Osteocyte (in vitro differentiated cells): ENCODE measurements around the gene ARL15. TPM values are rescaled to one million over a fixed set of nuclear protein-coding genes. Genes with fewer than 3 reads are reported as not detected.
"Not testable (repeated sequence)": the region's sequence is repeated elsewhere in the genome, so short reads cannot be mapped to it uniquely, and the experiment has no call there.

Experiments used
- DNase-seq: peaks from one replicate; pipeline ENCODE4 v3.0.0; 2021; ENCODE audit warnings: mixed read lengths; ENCODE audit not compliant: unreplicated experiment; ENCODE audit errors: extremely low spot score
- H3K27ac Mint-ChIP-seq: one replicate; pipeline ENCODE4 v1.8.0; 2021; ENCODE audit warnings: mild to moderate bottlenecking, mixed read lengths; ENCODE audit not compliant: unreplicated experiment
- H3K27me3 Mint-ChIP-seq: one replicate; pipeline ENCODE4 v1.8.0; 2021; ENCODE audit warnings: mixed read lengths; ENCODE audit not compliant: unreplicated experiment
- H3K36me3 Mint-ChIP-seq: one replicate; pipeline ENCODE4 v1.8.0; 2021; ENCODE audit warnings: mixed read lengths; ENCODE audit not compliant: unreplicated experiment
- H3K4me1 Mint-ChIP-seq: one replicate; pipeline ENCODE4 v1.8.0; 2021; ENCODE audit warnings: mixed read lengths; ENCODE audit not compliant: unreplicated experiment
- H3K4me3 Mint-ChIP-seq: one replicate; pipeline ENCODE4 v1.8.0; 2021; ENCODE audit warnings: mild to moderate bottlenecking, moderate library complexity, mixed read lengths; ENCODE audit not compliant: unreplicated experiment
- H3K9me3 Mint-ChIP-seq: one replicate; pipeline ENCODE4 v1.8.0; 2021; ENCODE audit warnings: mixed read lengths; ENCODE audit not compliant: unreplicated experiment
- long read RNA-seq: library from polyadenylated mRNA; unstranded; transcript quantifications from one replicate; pipeline ENCODE4 v2.0.0, GENCODE V29; 2021
- total RNA-seq: library from RNA; stranded (reverse); gene quantifications from 2 replicates; pipeline ENCODE4 v1.2.1, GENCODE V29; 2021
- TF ChIP-seq, protein P1 (sequence below): fragments of 200-600 bp; sonication (generic); IDR thresholded peaks from 2 replicates; pipeline ENCODE4 v1.5.0; 2021; ENCODE audit warnings: antibody characterized with exemption, mild to moderate bottlenecking, moderate library complexity

Gene ARL15
- 16.0 and 16.6 TPM in 2 replicates for total RNA-seq
- long read RNA-seq, transcript ARL15-204 (4 exons, 628 nt): minor isoform, 6 of 21 reads
- long read RNA-seq, transcript ARL15-202 (5 exons, 2,486 nt): major isoform, 10 of 21 reads
- long read RNA-seq, partial matches to known transcripts: 0 of 21 reads
- long read RNA-seq, other reads (novel, unspliced or antisense): 4 of 21 reads

DNA sequence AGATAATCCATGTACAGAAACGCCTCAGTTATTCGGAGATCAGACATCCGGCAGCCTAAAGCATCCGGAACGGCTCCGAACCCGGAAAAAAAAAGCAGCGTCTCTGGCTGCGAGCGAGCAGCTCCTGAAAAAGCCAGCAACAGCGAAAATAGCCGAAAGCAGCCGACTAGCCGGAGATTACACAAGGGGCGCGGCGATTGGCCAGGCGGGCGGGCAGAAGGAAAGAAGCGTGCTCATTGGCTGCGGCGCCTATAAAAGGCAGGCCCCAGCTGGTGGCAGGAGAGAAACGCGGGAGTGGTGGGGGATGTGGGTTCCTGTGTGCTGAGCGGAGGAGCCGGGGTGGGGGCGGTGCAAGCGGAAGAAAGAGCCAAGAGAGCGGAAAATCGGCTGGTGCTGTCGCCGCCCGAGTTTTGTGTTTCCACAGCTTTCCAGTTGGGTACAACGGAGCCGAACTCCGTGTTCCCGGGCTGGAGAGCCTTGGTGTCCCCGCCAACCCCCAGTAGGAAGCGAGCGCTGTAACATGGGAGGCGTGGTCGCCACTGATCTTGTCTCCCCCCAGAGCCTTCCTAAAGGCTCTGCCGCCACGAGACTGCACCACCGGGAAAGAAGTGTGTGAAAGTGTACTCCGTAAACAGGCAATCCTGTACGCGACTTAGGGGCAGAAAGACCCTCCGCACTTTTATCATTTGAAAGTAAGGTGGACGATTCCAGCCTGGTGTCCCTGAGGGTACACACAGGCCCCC is at the start of gene ARL15:
ARL15 (minus strand) TSS at position 141 of the 743 bp plus-strand sequence.
- H3K4me3 Mint-ChIP-seq: peak within 1 kb of the TSS; percentile 93
- peaks cover 17% of the 10 kb centered on the region for H3K4me1 Mint-ChIP-seq
- TF ChIP-seq, protein P1, sequence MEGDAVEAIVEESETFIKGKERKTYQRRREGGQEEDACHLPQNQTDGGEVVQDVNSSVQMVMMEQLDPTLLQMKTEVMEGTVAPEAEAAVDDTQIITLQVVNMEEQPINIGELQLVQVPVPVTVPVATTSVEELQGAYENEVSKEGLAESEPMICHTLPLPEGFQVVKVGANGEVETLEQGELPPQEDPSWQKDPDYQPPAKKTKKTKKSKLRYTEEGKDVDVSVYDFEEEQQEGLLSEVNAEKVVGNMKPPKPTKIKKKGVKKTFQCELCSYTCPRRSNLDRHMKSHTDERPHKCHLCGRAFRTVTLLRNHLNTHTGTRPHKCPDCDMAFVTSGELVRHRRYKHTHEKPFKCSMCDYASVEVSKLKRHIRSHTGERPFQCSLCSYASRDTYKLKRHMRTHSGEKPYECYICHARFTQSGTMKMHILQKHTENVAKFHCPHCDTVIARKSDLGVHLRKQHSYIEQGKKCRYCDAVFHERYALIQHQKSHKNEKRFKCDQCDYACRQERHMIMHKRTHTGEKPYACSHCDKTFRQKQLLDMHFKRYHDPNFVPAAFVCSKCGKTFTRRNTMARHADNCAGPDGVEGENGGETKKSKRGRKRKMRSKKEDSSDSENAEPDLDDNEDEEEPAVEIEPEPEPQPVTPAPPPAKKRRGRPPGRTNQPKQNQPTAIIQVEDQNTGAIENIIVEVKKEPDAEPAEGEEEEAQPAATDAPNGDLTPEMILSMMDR: no peak
- H3K9me3 Mint-ChIP-seq: no peaks in the 10 kb centered on the region
- H3K27me3 Mint-ChIP-seq: peaks cover 13% of the 10 kb centered on the region
- peak within 1 kb of the TSS; percentile 93 for H3K27ac Mint-ChIP-seq
- DNase-seq: peak; percentile 99
- no peaks in the 10 kb centered on the region for H3K36me3 Mint-ChIP-seq

DNA sequence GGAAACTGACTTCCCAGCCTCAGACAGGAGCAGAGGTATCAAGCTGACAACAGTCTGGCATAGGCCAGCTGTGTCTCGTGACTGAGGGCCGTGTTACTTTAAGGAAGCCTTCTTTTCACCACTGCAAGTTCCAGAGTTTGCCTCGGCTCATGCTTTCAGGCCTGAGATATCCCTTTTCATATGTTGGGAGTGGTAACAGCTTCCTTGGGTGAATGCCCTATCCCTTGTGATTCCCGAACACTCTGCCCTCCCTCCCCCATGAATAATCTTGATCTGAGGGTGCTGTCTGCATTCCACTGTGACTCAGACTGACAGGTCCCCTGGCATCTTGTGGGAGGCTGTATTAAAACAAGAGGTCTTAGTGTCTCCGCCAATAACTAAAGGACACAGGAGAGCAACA is 49.7 kb upstream of the ARL15 start:
- TF ChIP-seq, protein P1: no peak
- Mint-ChIP-seq H3K36me3 (no peaks in the 10 kb centered on the region), H3K27ac (peak overlapping the region; percentile 42), H3K4me1 (peaks cover 7% of the 10 kb centered on the region), H3K4me3 (no peak overlapping the region), H3K27me3 (peaks cover 49% of the 10 kb centered on the region), H3K9me3 (peaks cover 9% of the 10 kb centered on the region)
- no peak for DNase-seq

DNA sequence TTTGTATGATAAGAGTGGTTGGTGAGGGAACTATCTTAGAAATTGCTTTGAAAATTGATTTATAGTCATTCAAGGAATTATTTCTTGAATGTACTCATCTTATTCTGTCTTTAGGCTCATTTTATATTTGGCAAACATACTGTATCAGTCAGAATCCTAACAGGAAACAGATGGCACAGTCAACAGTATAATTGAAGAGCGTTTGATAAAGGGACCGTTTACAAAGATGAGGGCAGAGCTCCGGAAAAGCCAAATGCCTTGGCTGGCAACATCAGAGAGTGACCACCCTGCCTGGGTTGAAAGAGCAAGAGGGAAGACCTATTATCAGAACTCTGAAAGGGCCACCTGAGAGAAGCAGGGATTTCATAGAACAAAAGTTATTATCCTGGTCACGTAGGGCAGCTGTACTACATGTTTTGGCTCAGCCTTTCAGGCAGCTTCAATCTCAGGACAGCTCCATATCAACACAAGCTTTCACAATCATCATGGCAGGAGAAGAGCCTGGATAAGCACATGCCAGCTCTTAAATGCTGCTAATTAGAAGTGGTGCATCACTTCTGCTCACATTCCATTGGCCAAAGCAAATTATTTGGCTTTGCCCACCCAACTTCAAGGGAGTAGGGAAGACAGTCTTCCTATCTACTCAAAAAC is 47.2 kb upstream of the ARL15 start:
- TF ChIP-seq, protein P1: no peak
- H3K4me1 Mint-ChIP-seq: peaks cover 7% of the 10 kb centered on the region
- no peak overlapping the region for H3K4me3 Mint-ChIP-seq
- peaks cover 9% of the 10 kb centered on the region for H3K9me3 Mint-ChIP-seq
- H3K27me3 Mint-ChIP-seq: peaks cover 34% of the 10 kb centered on the region
- no peak for DNase-seq
- no peak overlapping the region for H3K27ac Mint-ChIP-seq
- H3K36me3 Mint-ChIP-seq: no peaks in the 10 kb centered on the region

DNA sequence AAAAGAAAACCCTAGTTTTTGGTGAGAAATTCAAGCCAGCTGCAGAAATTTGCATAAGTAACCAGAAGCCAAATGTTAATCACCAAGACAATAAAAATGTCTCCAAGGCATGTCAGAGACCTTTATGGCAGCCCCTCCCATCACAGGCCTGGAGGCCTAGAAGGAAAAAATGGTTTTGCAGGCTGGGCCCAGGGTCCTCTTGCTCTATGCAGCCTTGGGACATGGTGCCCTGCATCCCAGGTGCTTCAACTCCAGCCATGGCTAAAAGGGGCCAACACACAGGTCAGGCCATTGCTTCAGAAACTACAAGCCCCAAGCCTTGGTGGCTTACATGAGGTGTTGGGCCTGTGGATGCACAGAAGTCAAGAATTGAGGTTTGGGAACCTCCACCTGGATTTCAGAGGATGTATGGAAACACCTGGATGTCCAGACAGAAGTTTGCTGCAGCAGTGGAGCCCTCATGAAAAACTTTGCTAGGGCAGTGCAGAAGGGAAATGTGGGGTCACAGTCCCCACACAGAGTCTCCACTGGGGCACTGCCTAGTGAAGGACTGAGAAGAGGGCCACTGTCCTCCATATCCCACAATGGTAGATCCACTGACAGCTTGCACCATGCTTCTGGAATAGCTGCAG is 43.7 kb upstream of the ARL15 start:
- H3K27me3 Mint-ChIP-seq: peaks cover 30% of the 10 kb centered on the region
- not testable (repeated sequence) for H3K36me3 Mint-ChIP-seq, H3K27ac Mint-ChIP-seq, H3K4me1 Mint-ChIP-seq, DNase-seq, H3K4me3 Mint-ChIP-seq, H3K9me3 Mint-ChIP-seq

DNA sequence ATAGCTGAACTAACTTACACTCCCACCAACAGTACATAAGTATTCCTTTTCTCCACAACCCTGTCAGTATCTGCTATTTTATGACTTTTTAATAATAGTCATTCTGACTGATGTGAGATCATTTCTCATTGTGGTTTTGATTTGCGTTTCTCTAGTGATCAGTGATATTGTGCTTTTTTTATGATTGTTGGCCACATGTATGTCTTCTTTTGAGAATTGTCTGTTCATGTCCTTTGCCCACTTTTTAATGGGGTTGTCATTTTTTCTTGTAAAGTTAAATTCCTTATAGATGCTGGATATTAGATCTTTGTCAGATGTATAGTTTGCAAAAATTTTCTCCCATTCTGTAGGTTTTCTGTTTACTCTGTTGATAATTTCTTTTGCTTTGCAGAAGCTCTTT is 42.2 kb upstream of the ARL15 start:
- H3K4me3 Mint-ChIP-seq, H3K4me1 Mint-ChIP-seq, H3K36me3 Mint-ChIP-seq, DNase-seq, H3K27ac Mint-ChIP-seq: not testable (repeated sequence)
- H3K9me3 Mint-ChIP-seq: peaks cover 10% of the 10 kb centered on the region
- peaks cover 28% of the 10 kb centered on the region for H3K27me3 Mint-ChIP-seq
